GM12801 (cell line): ENCODE data around the gene ASPSCR1.

Source experiments
- CTCF ChIP-seq: IDR thresholded peaks from one replicate; pipeline ENCODE4 v1.5.1; 2011; ENCODE audit warnings: control low read depth; ENCODE audit not compliant: insufficient read length; ENCODE audit errors: extremely low read depth

The ASPSCR1 gene

GRCh38 chr17:82012261-82012639, 34.8 kb downstream of the ASPSCR1 start:
- no peak for TF ChIP-seq CTCF

- no peak for TF ChIP-seq CTCF
These were observed 35.3 kb downstream of the ASPSCR1 start for GRCh38 chr17:82012640-82013295.

GRCh38 chr17:82013341-82013740, 35.9 kb downstream of the ASPSCR1 start:
- no peak for TF ChIP-seq CTCF

GRCh38 chr17:82013772-82014321, 36.4 kb downstream of the ASPSCR1 start:
- TF ChIP-seq CTCF: no peak

GRCh38 chr17:82014432-82014831, 37.0 kb downstream of the ASPSCR1 start:
- no peak for TF ChIP-seq CTCF

GRCh38 chr17:82014971-82015310, 37.5 kb downstream of the ASPSCR1 start:
- TF ChIP-seq CTCF: no peak

GRCh38 chr17:82015311-82015971, 38.0 kb downstream of the ASPSCR1 start:
- no peak for TF ChIP-seq CTCF
